ENCODE measurements around the gene PFKFB3.
"Not testable (repeated sequence)": the region's sequence is repeated elsewhere in the genome, so short reads cannot be mapped to it uniquely, and the experiment has no call there.

PFKFB3 gene

GRCh38 chr10:6177880-6178281 is 24.9 kb upstream of the PFKFB3 start:
- Histone ChIP-seq H3K4me3 (ENCODE audit: insufficient read depth, low read depth, low read length, poor library complexity, severe bottlenecking) (no peak overlapping the region), H3K27me3 (replicated peaks; ENCODE audit: control insufficient read depth, insufficient read depth, low read length, poor library complexity, severe bottlenecking) (no peaks in the 10 kb centered on the region), H3K4me1 (ENCODE audit: control insufficient read depth, insufficient read depth, low read length, poor library complexity, severe bottlenecking) (peaks cover 14% of the 10 kb centered on the region), H3K27ac (ENCODE audit: insufficient read depth, low read length, poor library complexity, severe bottlenecking) (no peak overlapping the region), H3K36me3 (ENCODE audit: control insufficient read depth, insufficient read depth, low read length) (no peaks in the 10 kb centered on the region), H3K9me3 (ENCODE audit: control insufficient read depth, low read length) (no peaks in the 10 kb centered on the region)
- no peak for DNase-seq

- Histone ChIP-seq H3K27ac (ENCODE audit: insufficient read depth, low read length, poor library complexity, severe bottlenecking) (no peak overlapping the region), H3K4me3 (ENCODE audit: insufficient read depth, low read depth, low read length, poor library complexity, severe bottlenecking) (no peak overlapping the region), H3K36me3 (ENCODE audit: control insufficient read depth, insufficient read depth, low read length) (no peaks in the 10 kb centered on the region), H3K9me3 (ENCODE audit: control insufficient read depth, low read length) (no peaks in the 10 kb centered on the region), H3K27me3 (replicated peaks; ENCODE audit: control insufficient read depth, insufficient read depth, low read length, poor library complexity, severe bottlenecking) (no peaks in the 10 kb centered on the region), H3K4me1 (ENCODE audit: control insufficient read depth, insufficient read depth, low read length, poor library complexity, severe bottlenecking) (peaks cover 7% of the 10 kb centered on the region)
- no peak for DNase-seq
These were observed 24.2 kb upstream of the PFKFB3 start for GRCh38 chr10:6178581-6178980.

GRCh38 chr10:6179078-6179477 is 23.7 kb upstream of the PFKFB3 start:
- Histone ChIP-seq H3K9me3 (ENCODE audit: control insufficient read depth, low read length) (no peaks in the 10 kb centered on the region), H3K4me1 (ENCODE audit: control insufficient read depth, insufficient read depth, low read length, poor library complexity, severe bottlenecking) (peaks cover 2% of the 10 kb centered on the region), H3K27me3 (replicated peaks; ENCODE audit: control insufficient read depth, insufficient read depth, low read length, poor library complexity, severe bottlenecking) (no peaks in the 10 kb centered on the region), H3K36me3 (ENCODE audit: control insufficient read depth, insufficient read depth, low read length) (no peaks in the 10 kb centered on the region), H3K27ac (ENCODE audit: insufficient read depth, low read length, poor library complexity, severe bottlenecking) (no peak overlapping the region), H3K4me3 (ENCODE audit: insufficient read depth, low read depth, low read length, poor library complexity, severe bottlenecking) (no peak overlapping the region)
- DNase-seq: no peak

- H3K27ac ChIP-seq (ENCODE audit: insufficient read depth, low read length, poor library complexity, severe bottlenecking): no peak overlapping the region
- DNase-seq: no peak
- no peaks in the 10 kb centered on the region for H3K36me3 ChIP-seq (ENCODE audit: control insufficient read depth, insufficient read depth, low read length)
- H3K9me3 ChIP-seq (ENCODE audit: control insufficient read depth, low read length): no peaks in the 10 kb centered on the region
- peaks cover 4% of the 10 kb centered on the region for H3K4me1 ChIP-seq (ENCODE audit: control insufficient read depth, insufficient read depth, low read length, poor library complexity, severe bottlenecking)
- H3K27me3 ChIP-seq (replicated peaks; ENCODE audit: control insufficient read depth, insufficient read depth, low read length, poor library complexity, severe bottlenecking): no peaks in the 10 kb centered on the region
- H3K4me3 ChIP-seq (ENCODE audit: insufficient read depth, low read depth, low read length, poor library complexity, severe bottlenecking): no peak overlapping the region
These were observed 22.1 kb upstream of the PFKFB3 start for GRCh38 chr10:6180480-6181110.

GRCh38 chr10:6181249-6181648 is 21.5 kb upstream of the PFKFB3 start:
- H3K9me3 ChIP-seq (ENCODE audit: control insufficient read depth, low read length): no peaks in the 10 kb centered on the region
- DNase-seq: no peak
- H3K27me3 ChIP-seq (replicated peaks; ENCODE audit: control insufficient read depth, insufficient read depth, low read length, poor library complexity, severe bottlenecking): no peaks in the 10 kb centered on the region
- H3K27ac ChIP-seq (ENCODE audit: insufficient read depth, low read length, poor library complexity, severe bottlenecking): no peak overlapping the region
- peaks cover 4% of the 10 kb centered on the region for H3K4me1 ChIP-seq (ENCODE audit: control insufficient read depth, insufficient read depth, low read length, poor library complexity, severe bottlenecking)
- no peak overlapping the region for H3K4me3 ChIP-seq (ENCODE audit: insufficient read depth, low read depth, low read length, poor library complexity, severe bottlenecking)
- no peaks in the 10 kb centered on the region for H3K36me3 ChIP-seq (ENCODE audit: control insufficient read depth, insufficient read depth, low read length)

GRCh38 chr10:6182454-6183098 is 20.2 kb upstream of the PFKFB3 start:
- H3K27ac ChIP-seq (ENCODE audit: insufficient read depth, low read length, poor library complexity, severe bottlenecking): no peak overlapping the region
- DNase-seq: no peak

GRCh38 chr10:6185039-6185716 is 17.6 kb upstream of the PFKFB3 start:
- H3K4me1 ChIP-seq (ENCODE audit: control insufficient read depth, insufficient read depth, low read length, poor library complexity, severe bottlenecking): peaks cover 11% of the 10 kb centered on the region
- DNase-seq: no peak
- no peaks in the 10 kb centered on the region for H3K27me3 ChIP-seq (replicated peaks; ENCODE audit: control insufficient read depth, insufficient read depth, low read length, poor library complexity, severe bottlenecking)
- no peaks in the 10 kb centered on the region for H3K9me3 ChIP-seq (ENCODE audit: control insufficient read depth, low read length)
- H3K4me3 ChIP-seq (ENCODE audit: insufficient read depth, low read depth, low read length, poor library complexity, severe bottlenecking): no peak overlapping the region
- H3K27ac ChIP-seq (ENCODE audit: insufficient read depth, low read length, poor library complexity, severe bottlenecking): no peak overlapping the region
- no peaks in the 10 kb centered on the region for H3K36me3 ChIP-seq (ENCODE audit: control insufficient read depth, insufficient read depth, low read length)

More at GRCh38 chr10:6182454-6183098, 20.2 kb upstream of the PFKFB3 start:
- Histone ChIP-seq H3K4me3 (ENCODE audit: insufficient read depth, low read depth, low read length, poor library complexity, severe bottlenecking) (no peak overlapping the region), H3K36me3 (ENCODE audit: control insufficient read depth, insufficient read depth, low read length) (no peaks in the 10 kb centered on the region), H3K27me3 (replicated peaks; ENCODE audit: control insufficient read depth, insufficient read depth, low read length, poor library complexity, severe bottlenecking) (no peaks in the 10 kb centered on the region), H3K4me1 (ENCODE audit: control insufficient read depth, insufficient read depth, low read length, poor library complexity, severe bottlenecking) (peaks cover 6% of the 10 kb centered on the region), H3K9me3 (ENCODE audit: control insufficient read depth, low read length) (no peaks in the 10 kb centered on the region)

GRCh38 chr10:6186894-6187256 is 15.9 kb upstream of the PFKFB3 start:
- DNase-seq: no peak
- Histone ChIP-seq H3K4me1 (ENCODE audit: control insufficient read depth, insufficient read depth, low read length, poor library complexity, severe bottlenecking) (peaks cover 11% of the 10 kb centered on the region), H3K27ac (ENCODE audit: insufficient read depth, low read length, poor library complexity, severe bottlenecking) (no peak overlapping the region), H3K9me3 (ENCODE audit: control insufficient read depth, low read length) (no peaks in the 10 kb centered on the region), H3K36me3 (ENCODE audit: control insufficient read depth, insufficient read depth, low read length) (no peaks in the 10 kb centered on the region), H3K4me3 (ENCODE audit: insufficient read depth, low read depth, low read length, poor library complexity, severe bottlenecking) (no peak overlapping the region), H3K27me3 (replicated peaks; ENCODE audit: control insufficient read depth, insufficient read depth, low read length, poor library complexity, severe bottlenecking) (no peaks in the 10 kb centered on the region)

GRCh38 chr10:6187278-6187677 is 15.5 kb upstream of the PFKFB3 start:
- DNase-seq: no peak
- H3K9me3 ChIP-seq (ENCODE audit: control insufficient read depth, low read length): no peaks in the 10 kb centered on the region
- H3K4me3 ChIP-seq (ENCODE audit: insufficient read depth, low read depth, low read length, poor library complexity, severe bottlenecking): no peak overlapping the region
- H3K4me1 ChIP-seq (ENCODE audit: control insufficient read depth, insufficient read depth, low read length, poor library complexity, severe bottlenecking): peaks cover 11% of the 10 kb centered on the region
- no peaks in the 10 kb centered on the region for H3K27me3 ChIP-seq (replicated peaks; ENCODE audit: control insufficient read depth, insufficient read depth, low read length, poor library complexity, severe bottlenecking)
- no peak overlapping the region for H3K27ac ChIP-seq (ENCODE audit: insufficient read depth, low read length, poor library complexity, severe bottlenecking)
- H3K36me3 ChIP-seq (ENCODE audit: control insufficient read depth, insufficient read depth, low read length): no peaks in the 10 kb centered on the region

- not testable (repeated sequence) for H3K27me3 ChIP-seq (replicated peaks; ENCODE audit: control insufficient read depth, insufficient read depth, low read length, poor library complexity, severe bottlenecking); DNase-seq; H3K36me3 ChIP-seq (ENCODE audit: control insufficient read depth, insufficient read depth, low read length); H3K9me3 ChIP-seq (ENCODE audit: control insufficient read depth, low read length); H3K4me1 ChIP-seq (ENCODE audit: control insufficient read depth, insufficient read depth, low read length, poor library complexity, severe bottlenecking); H3K27ac ChIP-seq (ENCODE audit: insufficient read depth, low read length, poor library complexity, severe bottlenecking); H3K4me3 ChIP-seq (ENCODE audit: insufficient read depth, low read depth, low read length, poor library complexity, severe bottlenecking)
These were observed 12.7 kb upstream of the PFKFB3 start for GRCh38 chr10:6190033-6190432.

All from effector memory CD4-positive, alpha-beta T cell (primary cell).